Neural progenitor cell (in vitro differentiated cells): ENCODE results near the gene SSX2IP. TPM values are rescaled to one million over a fixed set of nuclear protein-coding genes. Genes with fewer than 3 reads are reported as not detected.
"Not testable (repeated sequence)": the region's sequence is repeated elsewhere in the genome, so short reads cannot be mapped to it uniquely, and the experiment has no call there.

Source experiments
- DNase-seq: peaks from one replicate; pipeline ENCODE4 v3.0.0-alpha.2; 2016; ENCODE audit warnings: low spot score
- H2AFZ ChIP-seq: fragments of 200-600 bp; sonication (generic); replicated peaks from 2 replicates; pipeline ENCODE4 v1.6.1; 2016; ENCODE audit warnings: antibody characterized with exemption
- H3F3A ChIP-seq: fragments of 200-600 bp; sonication (generic); 2 replicates; pipeline ENCODE4 v1.6.1; 2016; ENCODE audit warnings: antibody characterized with exemption, low read depth
- H3K27ac ChIP-seq: fragments of 200-600 bp; sonication (generic); 2 replicates; pipeline ENCODE4 v1.5.1; 2016; ENCODE audit warnings: mild to moderate bottlenecking
- H3K27me3 ChIP-seq: fragments of 200-600 bp; sonication (generic); 2 replicates; pipeline ENCODE4 v1.6.1; 2016; ENCODE audit warnings: mild to moderate bottlenecking, moderate library complexity
- H3K36me3 ChIP-seq: fragments of 200-600 bp; sonication (generic); 2 replicates; pipeline ENCODE4 v1.5.1; 2016
- H3K4me1 ChIP-seq: fragments of 200-600 bp; sonication (generic); 2 replicates; pipeline ENCODE4 v1.6.1; 2016; ENCODE audit warnings: mixed run types
- H3K4me2 ChIP-seq: fragments of 200-600 bp; sonication (generic); 2 replicates; pipeline ENCODE4 v1.6.1; 2016
- H3K4me3 ChIP-seq: fragments of 200-600 bp; sonication (generic); 2 replicates; pipeline ENCODE4 v1.5.1; 2016
- H3K79me2 ChIP-seq: fragments of 200-600 bp; sonication (generic); 2 replicates; pipeline ENCODE4 v1.6.1; 2016; ENCODE audit warnings: low read depth
- H3K9ac ChIP-seq: fragments of 200-600 bp; sonication (generic); 2 replicates; pipeline ENCODE4 v1.6.1; 2016
- H3K9me3 ChIP-seq: fragments of 200-600 bp; sonication (generic); 2 replicates; pipeline ENCODE4 v1.5.1; 2016; ENCODE audit warnings: low read depth
- H4K20me1 ChIP-seq: fragments of 200-600 bp; sonication (generic); 2 replicates; pipeline ENCODE4 v1.6.1; 2016; ENCODE audit warnings: low read depth
- H3K27ac Mint-ChIP-seq: 3 replicates; pipeline ENCODE4 v1.8.0; 2021; ENCODE audit warnings: mixed read lengths
- H3K27me3 Mint-ChIP-seq: 2 replicates; pipeline ENCODE4 v1.8.0; 2022; ENCODE audit warnings: low read depth, mild to moderate bottlenecking, inconsistent platforms, moderate library complexity, mixed read lengths; ENCODE audit not compliant: insufficient read depth
- H3K36me3 Mint-ChIP-seq: 3 replicates; pipeline ENCODE4 v1.8.0; 2021; ENCODE audit warnings: mixed read lengths
- H3K4me1 Mint-ChIP-seq: 3 replicates; pipeline ENCODE4 v1.8.0; 2021; ENCODE audit warnings: mixed read lengths
- H3K4me3 Mint-ChIP-seq: 3 replicates; pipeline ENCODE4 v1.8.0; 2021; ENCODE audit warnings: mild to moderate bottlenecking, moderate library complexity, mixed read lengths
- H3K9me3 Mint-ChIP-seq: 3 replicates; pipeline ENCODE4 v1.8.0; 2020; ENCODE audit warnings: mixed read lengths
- CTCF ChIP-seq: fragments of 200-600 bp; sonication (generic); IDR thresholded peaks from 2 replicates; pipeline ENCODE4 v1.5.1; 2017; ENCODE audit warnings: antibody characterized with exemption, mild to moderate bottlenecking
- EZH2 ChIP-seq: fragments of 200-600 bp; sonication (generic); IDR thresholded peaks from 2 replicates; pipeline ENCODE4 v1.6.1; 2017; ENCODE audit warnings: antibody characterized with exemption, mild to moderate bottlenecking, moderate library complexity
- EZH2phosphoT487 ChIP-seq: fragments of 200-600 bp; sonication (generic); IDR thresholded peaks from 2 replicates; pipeline ENCODE4 v1.6.1; 2017; ENCODE audit warnings: antibody characterized with exemption
- total RNA-seq: library from RNA; depleted of rRNA; stranded (reverse); fragments of >200 nt; gene quantifications from 2 replicates; pipeline ENCODE4 v1.2.3, GENCODE V29; 2015; ENCODE audit warnings: low replicate concordance

Gene SSX2IP
- total RNA-seq, 1 donor from 2014 or later, result 54.1 TPM

GRCh38 chr1:84643183-84643582, 47.1 kb downstream of the SSX2IP start:
- Mint-ChIP-seq H3K9me3 (no peaks in the 10 kb centered on the region), H3K27me3 (no peaks in the 10 kb centered on the region), H3K4me3 (no peak overlapping the region), H3K27ac (no peak overlapping the region), H3K36me3 (peaks cover 5% of the 10 kb centered on the region), H3K4me1 (no peaks in the 10 kb centered on the region)
- Histone ChIP-seq H4K20me1 (no peaks in the 10 kb centered on the region), H3K27me3 (no peaks in the 10 kb centered on the region), H3K27ac (no peak overlapping the region), H3K79me2 (no peaks in the 10 kb centered on the region), H3K4me1 (no peaks in the 10 kb centered on the region), H3K9ac (no peak overlapping the region), H3K4me3 (no peak overlapping the region), H3K4me2 (no peak overlapping the region), H3K9me3 (no peaks in the 10 kb centered on the region), H3K36me3 (peaks cover 20% of the 10 kb centered on the region), H2AFZ (no peak overlapping the region), H3F3A (no peaks in the 10 kb centered on the region)
- no peak for TF ChIP-seq CTCF
- DNase-seq, result no peak

GRCh38 chr1:84642774-84643173, 47.5 kb downstream of the SSX2IP start:
- Histone ChIP-seq H3F3A (no peaks in the 10 kb centered on the region), H4K20me1 (no peaks in the 10 kb centered on the region), H3K9me3 (no peaks in the 10 kb centered on the region), H3K9ac (no peak overlapping the region), H3K4me3 (no peak overlapping the region), H3K4me1 (no peaks in the 10 kb centered on the region), H2AFZ (no peak overlapping the region), H3K79me2 (no peaks in the 10 kb centered on the region), H3K36me3 (peaks cover 16% of the 10 kb centered on the region), H3K4me2 (no peak overlapping the region), H3K27me3 (no peaks in the 10 kb centered on the region), H3K27ac (no peak overlapping the region)
- Mint-ChIP-seq H3K4me1 (no peaks in the 10 kb centered on the region), H3K27me3 (no peaks in the 10 kb centered on the region), H3K9me3 (no peaks in the 10 kb centered on the region), H3K27ac (no peak overlapping the region), H3K4me3 (no peak overlapping the region), H3K36me3 (peaks cover 5% of the 10 kb centered on the region)
- TF ChIP-seq EZH2phosphoT487, result no peak
- no peak for TF ChIP-seq CTCF
- no peak for TF ChIP-seq EZH2
- DNase-seq, result no peak

GRCh38 chr1:84639731-84640130, 50.5 kb downstream of the SSX2IP start:
- DNase-seq, H2AFZ ChIP-seq, H3K79me2 ChIP-seq, H3F3A ChIP-seq, H3K36me3 Mint-ChIP-seq, H3K36me3 ChIP-seq, H3K4me3 Mint-ChIP-seq, H3K9me3 Mint-ChIP-seq, H3K27me3 ChIP-seq, H3K4me1 Mint-ChIP-seq, H3K9ac ChIP-seq, H3K4me2 ChIP-seq, H4K20me1 ChIP-seq, H3K9me3 ChIP-seq, H3K27ac ChIP-seq, H3K27ac Mint-ChIP-seq, H3K4me3 ChIP-seq, H3K4me1 ChIP-seq, H3K27me3 Mint-ChIP-seq: not testable (repeated sequence)

- no peak for DNase-seq
- H3K4me1 Mint-ChIP-seq, result peaks cover 12% of the 10 kb centered on the region
- peaks cover 2% of the 10 kb centered on the region for H3K27me3 Mint-ChIP-seq
- Histone ChIP-seq H4K20me1 (no peaks in the 10 kb centered on the region), H3K9ac (no peak overlapping the region), H3F3A (no peaks in the 10 kb centered on the region), H3K36me3 (no peaks in the 10 kb centered on the region), H2AFZ (no peak overlapping the region), H3K9me3 (no peaks in the 10 kb centered on the region), H3K27me3 (no peaks in the 10 kb centered on the region), H3K27ac (no peak overlapping the region), H3K4me1 (no peaks in the 10 kb centered on the region), H3K79me2 (no peaks in the 10 kb centered on the region), H3K4me2 (no peak overlapping the region), H3K4me3 (no peak overlapping the region)
- H3K4me3 Mint-ChIP-seq, result no peak overlapping the region
- no peaks in the 10 kb centered on the region for H3K36me3 Mint-ChIP-seq
- no peak overlapping the region for H3K27ac Mint-ChIP-seq
- H3K9me3 Mint-ChIP-seq, result no peaks in the 10 kb centered on the region
- no peak for TF ChIP-seq EZH2phosphoT487
- TF ChIP-seq CTCF, result no peak
- no peak for TF ChIP-seq EZH2
These were observed 54.8 kb downstream of the SSX2IP start for GRCh38 chr1:84635429-84635828.
